Heart right ventricle (tissue), 16 donors: ENCODE measurements around the gene CYBRD1. TPM values are rescaled to one million over a fixed set of nuclear protein-coding genes. Genes with fewer than 3 reads are reported as not detected.
"Not testable (repeated sequence)": the region's sequence is repeated elsewhere in the genome, so short reads cannot be mapped to it uniquely, and the experiment has no call there.

Experiments used
- ATAC-seq, 8 donors: fragments of 200-7000 bp; cut with Tn5 transposase; one replicate each; pipeline ENCODE4 v1.9.1; 2020; ENCODE audit warnings: mild to moderate bottlenecking in 8 of 8, moderate library complexity in 8 of 8, moderate number of reproducible peaks in 1 of 8
- DNase-seq, 2 donors: peaks; one replicate each; pipeline ENCODE4 v3.0.0-alpha.2; 2020
- H3K27ac ChIP-seq, 10 donors: fragments of 200-600 bp; sonication (generic) in 2 of 10; one replicate each; pipeline versions ENCODE4 v1.5.0 to v1.8.0; 2020 to 2022; ENCODE audit warnings: mild to moderate bottlenecking in 3 of 10
- H3K27me3 ChIP-seq, 7 donors: fragments of 200-600 bp; one replicate each; pipeline ENCODE4 v1.8.0; 2021 to 2022; ENCODE audit warnings: mild to moderate bottlenecking in 2 of 7
- H3K36me3 ChIP-seq, 9 donors: fragments of 200-600 bp; sonication (generic) in 1 of 9; one replicate each; pipeline versions ENCODE4 v1.5.0 to v1.8.0; 2020 to 2022; ENCODE audit warnings: mild to moderate bottlenecking in 2 of 9
- H3K4me1 ChIP-seq, 9 donors: fragments of 200-600 bp; sonication (generic) in 1 of 9; one replicate each; pipeline versions ENCODE4 v1.5.0 to v1.8.0; 2020 to 2022; ENCODE audit warnings: mild to moderate bottlenecking in 4 of 9
- H3K4me3 ChIP-seq, 10 donors: fragments of 200-600 bp; sonication (generic) in 2 of 10; one replicate each; pipeline versions ENCODE4 v1.5.0 to v1.8.0; 2020 to 2022; ENCODE audit warnings: mild to moderate bottlenecking in 7 of 10, moderate library complexity in 2 of 10
- H3K9me3 ChIP-seq, 11 donors: fragments of 200-600 bp in 10 of 11; sonication (generic) in 2 of 11; one replicate each; pipeline versions ENCODE4 v1.5.0 to v1.8.0; 2013 to 2022; ENCODE audit warnings: mild to moderate bottlenecking in 2 of 11, control low read depth in 1 of 11, moderate library complexity in 1 of 11
- WGBS, 2 donors: extraction: QIAGEN DNeasy Blood & Tissue Kit; methylation state at CpG; one replicate each; pipeline ENCODE4 v1.1.7; 2013; ENCODE audit warnings: inconsistent platforms in 1 of 2; 5-methylcytosine and 5-hydroxymethylcytosine counted together
- intact Hi-C, 10 donors: fragments of 100-400 bp; cut with DNase I; formaldehyde crosslinking; loops; one replicate each; pipeline versions ENCODE4 v1.11.1 to v1.14.2; 2022
- polyA plus RNA-seq, 2 donors: library from polyadenylated mRNA; stranded (reverse); fragments of 200-250 nt; gene quantifications; one replicate each; pipeline ENCODE4 v1.2.3, GENCODE V29; 2013
- total RNA-seq, 10 donors: library from RNA; stranded (reverse); fragmentation: NEBNext Ultra II Directional in 3 of 10; extraction: Animal tissue kit (Norgen Biotek cat#: 25700) in 3 of 10; gene quantifications; one replicate each; pipeline versions ENCODE4 v1.2.1 to v1.2.4, GENCODE V29; 2021 to 2023
- TF ChIP-seq, protein P1 (sequence below), 9 donors: fragments of 200-600 bp; sonication (generic) in 2 of 9; IDR thresholded peaks; one replicate each; pipeline versions ENCODE4 v1.5.0 to v1.8.0; 2021 to 2022; ENCODE audit warnings: antibody characterized with exemption in 9 of 9, mild to moderate bottlenecking in 5 of 9, moderate library complexity in 1 of 9
- donor health status: Arrhythmogenic right ventricular cardiomyopathy.
- donor health status: ischemic (EF 13 %, LVEDD 7.1; RV severe dilation, severe dysfunction).
- donor health status: healthy with polysubstance abuse.
- donor health status: DM: no; HTN: yes; CAD: no.
- donor health status: DM: no; HTN: no; CAD: no.
- donor health status: ischemic (EF 25% LVEDD 6.9; RV normal size, moderate dysfunction).
- donor health status: ischemic (EF 25% LVEDD 5.7; RV mildly dilated, moderate dysfunction).
- donor health status: healthy.
- donor health status: DM: yes; HTN: yes; CAD: no.
- donor health status: Ischemic cardiomyopathy.
- donor health status: ischemic (EF 35%, LVEDD 5.7; RV mildly dilated, moderate dysfunction).
- donor health status: nonischemic (EF 11% LVEDD 7.7; RV severe dilation, severe dysfunction).
- donor health status: DM: yes; HTN: yes; CAD: no.
- donor health status: PGD.
- donor health status: ischemic (EF 29% LVEDD 5.4; RV normal size, mild dysfunction).
- donor health status: nonischemic (EF 23%, LVEDD 6.1; RV moderate dilation, normal function).

CYBRD1 gene
- total and polyA plus RNA-seq, 12 donors = 26.1 to 67.5 (median 44.5) TPM

DNA sequence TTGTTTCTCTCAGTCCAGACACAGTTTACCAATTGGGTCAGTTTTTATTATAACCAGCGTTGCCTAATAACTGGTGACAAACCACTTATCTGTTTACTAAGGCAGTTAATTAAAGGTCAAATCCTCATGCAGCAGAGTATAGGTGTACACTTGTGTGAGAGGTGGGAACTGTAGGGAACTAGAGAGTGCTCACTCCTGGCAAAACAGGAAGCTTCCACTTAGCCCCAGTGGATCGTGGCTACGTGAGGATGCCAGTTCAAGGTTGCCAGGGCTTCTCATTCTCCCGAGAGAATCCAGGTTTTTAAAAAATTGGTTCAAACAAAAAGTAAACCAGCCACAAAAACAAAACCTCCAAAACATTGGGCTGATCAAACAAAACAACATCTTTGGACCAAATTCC lies 8.1 kb downstream of the CYBRD1 start:
- ATAC-seq (peak in 1 of 8 donors; percentile 47), DNase-seq (no peak)
- peaks cover 0 to 27% (median 24%) of the 10 kb centered on the region in 9 donors for H3K4me1 ChIP-seq
- intact Hi-C loops = no loop called here
- H3K9me3 ChIP-seq = peaks cover 0 to 5% (median 0%) of the 10 kb centered on the region in 11 donors
- 79 to 87% methylated on average over 4 of the region's 4 CpGs for WGBS, 2 donors
- H3K27me3 ChIP-seq = no peaks in the 10 kb centered on the region
- TF ChIP-seq, protein P1, sequence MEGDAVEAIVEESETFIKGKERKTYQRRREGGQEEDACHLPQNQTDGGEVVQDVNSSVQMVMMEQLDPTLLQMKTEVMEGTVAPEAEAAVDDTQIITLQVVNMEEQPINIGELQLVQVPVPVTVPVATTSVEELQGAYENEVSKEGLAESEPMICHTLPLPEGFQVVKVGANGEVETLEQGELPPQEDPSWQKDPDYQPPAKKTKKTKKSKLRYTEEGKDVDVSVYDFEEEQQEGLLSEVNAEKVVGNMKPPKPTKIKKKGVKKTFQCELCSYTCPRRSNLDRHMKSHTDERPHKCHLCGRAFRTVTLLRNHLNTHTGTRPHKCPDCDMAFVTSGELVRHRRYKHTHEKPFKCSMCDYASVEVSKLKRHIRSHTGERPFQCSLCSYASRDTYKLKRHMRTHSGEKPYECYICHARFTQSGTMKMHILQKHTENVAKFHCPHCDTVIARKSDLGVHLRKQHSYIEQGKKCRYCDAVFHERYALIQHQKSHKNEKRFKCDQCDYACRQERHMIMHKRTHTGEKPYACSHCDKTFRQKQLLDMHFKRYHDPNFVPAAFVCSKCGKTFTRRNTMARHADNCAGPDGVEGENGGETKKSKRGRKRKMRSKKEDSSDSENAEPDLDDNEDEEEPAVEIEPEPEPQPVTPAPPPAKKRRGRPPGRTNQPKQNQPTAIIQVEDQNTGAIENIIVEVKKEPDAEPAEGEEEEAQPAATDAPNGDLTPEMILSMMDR (IDR thresholded peaks at IDR 0.05) = no peak
- H3K4me3 ChIP-seq = no peak overlapping the region
- peaks cover 0 to 10% (median 0%) of the 10 kb centered on the region in 9 donors for H3K36me3 ChIP-seq
- peak overlapping the region in 2 of 10 donors; percentile 24 to 38 for H3K27ac ChIP-seq

DNA sequence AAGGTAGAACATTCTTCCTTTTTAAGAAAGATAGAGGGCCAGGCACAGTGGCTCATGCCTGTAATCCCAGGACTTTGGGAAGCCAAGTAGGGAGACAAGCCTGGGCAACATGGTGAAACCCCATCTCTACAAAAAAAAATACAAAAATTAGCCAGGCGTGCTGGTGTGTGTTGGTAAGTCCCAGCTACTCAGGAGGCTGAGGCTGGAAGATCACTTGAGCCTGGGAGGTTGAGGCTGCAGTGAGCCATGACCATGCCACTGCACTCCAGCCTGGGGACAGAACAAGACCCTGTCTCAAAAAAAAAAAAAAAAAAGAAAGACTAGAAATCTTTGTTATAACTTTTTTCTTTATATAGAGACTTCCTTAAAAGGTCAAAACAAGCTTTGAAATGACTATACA lies 8.6 kb downstream of the CYBRD1 start:
- H3K4me3 ChIP-seq, H3K36me3 ChIP-seq, DNase-seq, H3K27me3 ChIP-seq, intact Hi-C loops, H3K9me3 ChIP-seq, ATAC-seq: not testable (repeated sequence)
- peak overlapping the region in 3 of 10 donors; percentile 24 to 38 (median 34) for H3K27ac ChIP-seq
- H3K4me1 ChIP-seq = peaks cover 0 to 25% (median 22%) of the 10 kb centered on the region in 9 donors
- WGBS, 2 donors = 83 to 85% methylated on average over 1 of the region's 1 CpG

DNA sequence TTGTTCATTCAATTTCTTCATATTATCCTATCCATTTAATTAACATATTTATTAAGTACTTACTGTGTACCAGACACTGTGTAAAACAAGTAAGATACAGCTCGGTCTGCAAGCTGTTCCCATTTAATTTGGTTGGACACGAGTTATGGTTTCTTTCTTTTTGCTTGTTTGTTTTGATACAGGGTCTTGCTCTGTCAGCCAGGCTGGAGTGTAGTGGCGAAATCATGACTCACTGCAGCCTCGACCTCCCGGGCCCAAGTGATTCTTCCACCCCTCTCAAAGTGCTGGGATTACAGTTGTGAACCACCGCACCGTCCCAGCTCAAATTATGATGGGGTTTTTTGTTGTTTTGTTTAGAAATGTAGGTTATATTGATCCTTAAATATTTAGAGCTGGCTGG lies 9.0 kb downstream of the CYBRD1 start:
- TF ChIP-seq, protein P1 (IDR thresholded peaks at IDR 0.05) = no peak
- Histone ChIP-seq H3K9me3 (peaks cover 0 to 5% (median 0%) of the 10 kb centered on the region in 11 donors), H3K27ac (peak overlapping the region in 5 of 10 donors; percentile 24 to 46 (median 34)), H3K27me3 (no peaks in the 10 kb centered on the region), H3K4me1 (peaks cover 0 to 25% (median 22%) of the 10 kb centered on the region in 9 donors), H3K4me3 (no peak overlapping the region), H3K36me3 (peaks cover 0 to 10% (median 0%) of the 10 kb centered on the region in 9 donors)
- 59 to 60% methylated on average over 7 of the region's 7 CpGs for WGBS, 2 donors
- ATAC-seq (peak in 6 of 8 donors; percentile 25 to 80 (median 70)), DNase-seq (no peak)
- intact Hi-C loops = no loop called here

DNA sequence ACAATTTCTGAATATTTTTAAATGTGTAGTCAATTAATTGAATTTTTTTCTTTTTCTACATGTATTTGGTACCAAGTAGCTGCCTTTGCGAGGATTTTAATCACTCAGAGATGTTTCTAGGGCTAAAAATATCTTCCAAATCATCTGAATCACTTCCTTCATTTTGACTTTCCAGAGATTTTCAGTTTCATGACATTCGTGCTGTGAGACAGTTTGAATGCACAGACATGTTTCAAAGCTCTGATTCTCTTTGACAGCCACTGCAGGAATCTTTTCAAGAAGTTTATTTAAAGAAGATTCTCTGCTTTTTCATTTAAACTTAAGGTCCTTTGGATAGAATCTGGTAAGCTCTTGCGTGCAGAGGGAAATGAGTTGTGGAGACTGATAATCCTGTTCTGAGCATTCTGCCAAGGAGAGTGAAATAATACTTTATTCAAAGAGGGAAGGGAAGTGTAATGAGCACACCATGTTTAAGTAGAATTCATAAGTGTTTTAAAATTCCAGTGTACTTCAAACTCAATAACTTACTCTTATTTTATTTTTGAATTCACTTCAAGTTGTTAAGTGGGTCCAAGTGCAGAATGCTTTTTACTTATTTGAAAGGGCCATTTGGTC lies 9.7 kb downstream of the CYBRD1 start:
- Histone ChIP-seq H3K9me3 (peaks cover 0 to 5% (median 0%) of the 10 kb centered on the region in 11 donors), H3K36me3 (peaks cover 0 to 10% (median 0%) of the 10 kb centered on the region in 9 donors), H3K27ac (peak overlapping the region in 4 of 10 donors; percentile 24 to 46 (median 36)), H3K27me3 (no peaks in the 10 kb centered on the region), H3K4me1 (peaks cover 0 to 25% (median 22%) of the 10 kb centered on the region in 9 donors), H3K4me3 (no peak overlapping the region)
- WGBS, 2 donors = 46 to 59% methylated on average over 3 of the region's 3 CpGs
- intact Hi-C loops = no loop called here
- ATAC-seq (no peak), DNase-seq (no peak)
- TF ChIP-seq, protein P1 (IDR thresholded peaks at IDR 0.05) = no peak

DNA sequence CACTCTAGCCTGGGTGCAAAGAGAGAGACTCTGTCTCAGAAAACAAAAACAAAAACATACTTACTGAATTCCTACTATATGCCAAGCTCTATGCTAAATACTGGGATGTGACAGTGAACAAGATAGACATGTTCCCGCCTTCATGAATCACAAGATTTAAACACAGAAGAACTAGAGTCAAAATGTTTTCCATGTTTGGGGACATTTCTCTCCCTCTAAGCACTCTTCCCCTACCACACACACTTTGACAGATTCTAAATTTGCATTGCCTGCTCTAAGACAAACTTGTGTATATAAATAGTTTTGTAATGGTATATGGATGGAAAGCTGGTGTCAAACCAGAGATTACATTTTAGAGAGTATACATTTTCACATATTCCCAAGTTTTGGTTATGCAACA lies 11.1 kb downstream of the CYBRD1 start:
- peaks cover 0 to 5% (median 0%) of the 10 kb centered on the region in 11 donors for H3K9me3 ChIP-seq
- no peak overlapping the region for H3K4me3 ChIP-seq
- no peaks in the 10 kb centered on the region for H3K27me3 ChIP-seq
- no peak overlapping the region for H3K27ac ChIP-seq
- intact Hi-C loops = no loop called here
- peaks cover 0 to 10% (median 0%) of the 10 kb centered on the region in 9 donors for H3K36me3 ChIP-seq
- TF ChIP-seq, protein P1 (IDR thresholded peaks at IDR 0.05) = no peak
- 98 to 100% methylated on average over 1 of the region's 1 CpG for WGBS, 2 donors
- no peak for ATAC-seq
- no peak for DNase-seq
- peaks cover 0 to 29% (median 22%) of the 10 kb centered on the region in 9 donors for H3K4me1 ChIP-seq

DNA sequence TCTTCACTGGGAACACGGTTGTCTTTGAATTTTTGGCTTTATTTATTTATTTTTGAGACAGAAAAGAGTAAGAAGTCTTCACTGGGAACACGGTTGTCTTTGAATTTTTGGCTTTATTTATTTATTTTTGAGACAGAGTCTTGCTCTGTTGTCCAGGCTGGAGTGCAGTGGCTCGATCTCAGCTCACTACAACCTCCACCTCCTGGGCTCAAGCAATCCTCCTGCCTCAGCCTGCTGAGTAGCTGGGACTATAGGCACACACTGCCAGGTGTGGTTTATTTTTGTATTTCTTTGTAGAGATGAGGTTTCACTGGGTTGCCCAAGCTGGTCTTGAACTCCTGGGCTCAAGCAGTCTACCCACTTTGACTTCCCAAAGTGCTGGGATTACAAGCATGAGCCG lies 13.3 kb downstream of the CYBRD1 start:
- peaks cover 0 to 24% (median 17%) of the 10 kb centered on the region in 9 donors for H3K4me1 ChIP-seq
- WGBS, 2 donors = 95 to 96% methylated on average over 4 of the region's 4 CpGs
- intact Hi-C loops, H3K9me3 ChIP-seq, H3K36me3 ChIP-seq, H3K27ac ChIP-seq, H3K4me3 ChIP-seq, H3K27me3 ChIP-seq, ATAC-seq, DNase-seq: not testable (repeated sequence)
